SK-N-SH (cell line): ENCODE data around the gene CAPN10. TPM values are rescaled to one million over a fixed set of nuclear protein-coding genes. Genes with fewer than 3 reads are reported as not detected.

Source experiments
- CTCF ChIA-PET: fragments of 300-600, 350-600 bp; formaldehyde crosslinking; extraction: SDS; loops from one replicate; lab custom pipeline; 2021; lab: Yijun Ruan, JAX
- POLR2A ChIA-PET: fragments of 350-600 bp; sonication (Branson Sonifier 250); formaldehyde crosslinking; extraction: SDS; loops from one replicate; lab custom pipeline; 2020; ENCODE audit warnings: antibody characterized with exemption, inconsistent platforms; lab: Yijun Ruan, JAX
- DNase-seq: peaks from one replicate; pipeline ENCODE4 v3.0.0; 2012
- H2AFZ ChIP-seq: fragments of 200-600 bp; sonication (generic); 2 replicates; pipeline ENCODE4 v1.8.1; 2016; ENCODE audit warnings: antibody characterized with exemption, mild to moderate bottlenecking, low read depth
- H3F3A ChIP-seq: fragments of 200-600 bp; sonication (generic); replicated peaks from 2 replicates; pipeline ENCODE3; 2016; ENCODE audit warnings: antibody characterized with exemption, mild to moderate bottlenecking; ENCODE audit not compliant: insufficient read depth
- H3K27ac ChIP-seq, 2 experiments: fragments of 200-500 bp in 1 of 2; fragments of 200-600 bp in 1 of 2; sonication (Bioruptor generic) in 1 of 2; sonication (generic), shearing (Covaris generic) in 1 of 2; 2 replicates each; pipeline versions ENCODE4 v1.5.1 to v1.6.1; 2014 to 2016; ENCODE audit warnings: low read depth in 2 of 2, inconsistent platforms in 1 of 2, low read length in 1 of 2, mild to moderate bottlenecking in 1 of 2, mixed read lengths in 1 of 2
- H3K27me3 ChIP-seq: fragments of 200-600 bp; sonication (generic), shearing (Covaris generic); 2 replicates; pipeline ENCODE4 v1.6.1; 2016; ENCODE audit warnings: mixed run types; ENCODE audit not compliant: insufficient read depth
- H3K36me3 ChIP-seq, 2 experiments: fragments of 200-500 bp in 1 of 2; fragments of 200-600 bp in 1 of 2; sonication (Bioruptor generic) in 1 of 2; sonication (generic) in 1 of 2; replicated peaks in 1 of 2; 2 replicates each; pipeline versions ENCODE3 to v1.5.1; 2014 to 2016; ENCODE audit warnings: low read length in 1 of 2, mild to moderate bottlenecking in 1 of 2; ENCODE audit not compliant: insufficient read depth in 2 of 2, control insufficient read depth in 1 of 2
- H3K4me1 ChIP-seq, 2 experiments: fragments of 200-500 bp in 1 of 2; fragments of 200-600 bp in 1 of 2; sonication (Bioruptor generic) in 1 of 2; sonication (generic), shearing (Covaris generic) in 1 of 2; 2 replicates each; pipeline versions ENCODE4 v1.5.1 to v1.6.1; 2014 to 2016; ENCODE audit warnings: low read depth in 1 of 2, low read length in 1 of 2, mixed run types in 1 of 2; ENCODE audit not compliant: insufficient read depth in 2 of 2, control insufficient read depth in 1 of 2
- H3K4me2 ChIP-seq: fragments of 200-600 bp; sonication (generic), shearing (Covaris generic); 2 replicates; pipeline ENCODE4 v1.6.1; 2017; ENCODE audit warnings: mixed run types
- H3K4me3 ChIP-seq, 2 experiments: fragments of 200-500 bp in 1 of 2; fragments of 200-600 bp in 1 of 2; sonication (Bioruptor generic) in 1 of 2; sonication (generic), shearing (Covaris generic) in 1 of 2; 2 replicates each; pipeline versions ENCODE4 v1.5.1 to v1.8.1; 2014 to 2016; ENCODE audit warnings: low read depth in 2 of 2, inconsistent platforms in 1 of 2, low read length in 1 of 2, mild to moderate bottlenecking in 1 of 2, mixed read lengths in 1 of 2, moderate library complexity in 1 of 2
- H3K79me2 ChIP-seq: fragments of 200-600 bp; sonication (generic); 2 replicates; pipeline ENCODE4 v1.8.1; 2017; ENCODE audit warnings: mild to moderate bottlenecking; ENCODE audit not compliant: insufficient read depth
- H3K9ac ChIP-seq: fragments of 200-600 bp; sonication (generic); 2 replicates; pipeline ENCODE4 v1.6.1; 2017; ENCODE audit warnings: mixed run types
- H3K9me2 ChIP-seq: fragments of 200-600 bp; sonication (generic); 2 replicates; pipeline ENCODE4 v1.6.1; 2017; ENCODE audit warnings: mixed run types
- H3K9me3 ChIP-seq: fragments of 200-600 bp; sonication (generic); 2 replicates; pipeline ENCODE4 v1.6.1; 2017; ENCODE audit warnings: mixed run types, mild to moderate bottlenecking, moderate library complexity
- H4K20me1 ChIP-seq: fragments of 200-600 bp; sonication (generic); 2 replicates; pipeline ENCODE4 v1.6.1; 2017; ENCODE audit warnings: mild to moderate bottlenecking, mixed run types; ENCODE audit not compliant: insufficient read depth
- EP300 ChIP-seq, 2 experiments: IDR thresholded peaks; 2 replicates each; pipeline versions ENCODE4 v1.4.0 to v1.6.1; 2012; ENCODE audit warnings: borderline replicate concordance in 1 of 2, low read depth in 1 of 2, low read length in 1 of 2
- EZH2phosphoT487 ChIP-seq: fragments of 200-600 bp; sonication (generic); IDR thresholded peaks from 2 replicates; pipeline ENCODE4 v1.6.1; 2017; ENCODE audit warnings: low read depth, mixed run types, mild to moderate bottlenecking, antibody characterized with exemption, moderate library complexity, borderline replicate concordance
- FOSL2 ChIP-seq: IDR thresholded peaks from 2 replicates; pipeline ENCODE4 v1.4.0; 2012; ENCODE audit warnings: low read depth, mild to moderate bottlenecking, moderate library complexity, borderline replicate concordance
- FOXJ3 ChIP-seq: sonication (generic); formaldehyde crosslinking; IDR thresholded peaks from 2 replicates; pipeline ENCODE4 v1.5.1; 2020; ENCODE audit warnings: mild to moderate bottlenecking, missing genetic modification reagents
- GATA2 ChIP-seq: sonication (generic); formaldehyde crosslinking; IDR thresholded peaks from 2 replicates; pipeline ENCODE4 v1.5.0; 2020; ENCODE audit warnings: mild to moderate bottlenecking, missing genetic modification reagents
- MEF2A ChIP-seq: IDR thresholded peaks from 2 replicates; pipeline ENCODE4 v1.4.0; 2012; ENCODE audit warnings: low read depth, borderline replicate concordance
- MXI1 ChIP-seq: IDR thresholded peaks from 2 replicates; pipeline ENCODE4 v1.6.1; 2012; ENCODE audit warnings: mild to moderate bottlenecking, low read depth, low read length, improper control_type of control experiment
- PBX3 ChIP-seq: IDR thresholded peaks from 2 replicates; pipeline ENCODE4; 2012
- POLR2AphosphoS5 ChIP-seq: IDR thresholded peaks from 2 replicates; pipeline ENCODE4 v1.6.1; 2012; ENCODE audit warnings: low read depth, low read length
- RCOR1 ChIP-seq: fragments of 150-350 bp; IDR thresholded peaks from 2 replicates; pipeline ENCODE4 v1.6.1; 2017; ENCODE audit warnings: antibody characterized with exemption, low read length
- REST ChIP-seq: IDR thresholded peaks from 2 replicates; pipeline ENCODE4 v1.6.1; 2012; ENCODE audit warnings: mild to moderate bottlenecking, low read depth, low read length, moderate library complexity
- RXRA ChIP-seq: IDR thresholded peaks from 2 replicates; pipeline ENCODE4 v1.4.0; 2012; ENCODE audit warnings: low read depth, mild to moderate bottlenecking, borderline replicate concordance
- SIN3A ChIP-seq: IDR thresholded peaks from 2 replicates; pipeline ENCODE4 v1.6.1; 2012; ENCODE audit warnings: low read depth, mild to moderate bottlenecking, low read length, moderate library complexity, borderline replicate concordance
- TEAD4 ChIP-seq: IDR thresholded peaks from 2 replicates; pipeline ENCODE4 v1.4.0; 2012; ENCODE audit warnings: mild to moderate bottlenecking, borderline replicate concordance; ENCODE audit not compliant: insufficient read depth
- USF2 ChIP-seq: fragments of 150-350 bp; IDR thresholded peaks from 2 replicates; pipeline ENCODE4 v1.6.1; 2017; ENCODE audit warnings: antibody characterized with exemption, low read length, low read depth, borderline replicate concordance
- WGBS: methylation state at CpG from one replicate; pipeline ENCODE4 v1.1.6; 2017; ENCODE audit warnings: low lambda C conversion rate; 5-methylcytosine and 5-hydroxymethylcytosine counted together
- polyA plus RNA-seq, 3 experiments: library from polyadenylated mRNA; depleted of rRNA; stranded (reverse); fragments of >200 nt; gene quantifications; 2 replicates each; pipeline ENCODE4 v1.2.3, GENCODE V29; 2012
- TF ChIP-seq, protein P1 (sequence below): IDR thresholded peaks from 2 replicates; pipeline ENCODE4 v1.4.0; 2012; ENCODE audit warnings: low read depth, borderline replicate concordance
- TF ChIP-seq, protein P2 (sequence below): fragments of 200-600 bp; sonication (generic); IDR thresholded peaks from 2 replicates; pipeline ENCODE4 v1.6.1; 2017; ENCODE audit warnings: antibody characterized with exemption, mild to moderate bottlenecking, moderate library complexity
- TF ChIP-seq, protein P3 (sequence below): IDR thresholded peaks from 2 replicates; pipeline ENCODE4 v1.4.0; 2012; ENCODE audit warnings: low read depth, borderline replicate concordance

CAPN10 gene
- polyA plus RNA-seq, 1 of the 3 experiments (the other 2 are of a cell fraction), result 24.0 TPM

DNA sequence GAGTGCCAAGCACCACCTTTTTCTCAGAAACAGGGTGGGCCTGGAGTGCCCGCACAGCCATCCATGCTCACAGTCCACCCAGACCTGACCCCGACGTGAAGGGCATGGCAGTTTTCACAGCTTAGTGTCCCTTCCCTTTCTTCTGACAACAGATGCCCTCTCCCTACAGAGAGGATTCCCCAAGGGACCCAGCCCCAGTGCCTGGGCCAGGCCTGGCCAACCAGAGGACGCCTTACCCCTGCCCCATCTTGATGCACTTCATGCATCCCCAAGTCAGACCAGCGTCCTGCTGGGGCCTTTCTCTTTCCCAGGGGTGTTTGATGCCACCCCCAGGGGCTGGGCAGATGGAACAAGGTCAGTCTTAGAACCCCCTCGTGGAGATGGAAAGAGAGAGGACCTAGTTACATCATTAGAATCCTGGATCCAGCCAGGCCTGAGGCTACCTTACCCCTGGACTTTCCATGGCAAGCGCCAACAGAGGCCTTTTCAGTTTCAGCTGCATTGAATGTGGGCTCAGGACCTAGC is 32.5 kb upstream of the CAPN10 start:
- Histone ChIP-seq H3K9me2 (no peaks in the 10 kb centered on the region), H3K9me3 (no peaks in the 10 kb centered on the region), H3K4me2 (no peak overlapping the region), H3K4me1 (peaks cover 4 to 15% of the 10 kb centered on the region in 2 experiments; a peak in 1 of 4 replicates), H3K9ac (no peak overlapping the region), H3K27me3 (no peaks in the 10 kb centered on the region), H3K79me2 (peaks cover 46% of the 10 kb centered on the region; the same call in 1 of the 2 replicates), H3K27ac (no peak overlapping the region), H3K4me3 (no peak overlapping the region), H3K36me3 (peaks cover 20 to 22% of the 10 kb centered on the region in 2 experiments), H2AFZ (no peak overlapping the region), H3F3A (no peaks in the 10 kb centered on the region), H4K20me1 (peaks cover 5% of the 10 kb centered on the region; the same call in 1 of the 2 replicates)
- ChIA-PET POLR2A (no interaction called here), CTCF (interaction anchor here (1.4 to 1.6 kb wide), 2 partner anchors 12 to 40 kb away, joined by 6 read pairs; no protein-coding TSS in a partner anchor)
- no peak for TF ChIP-seq PBX3
- TF ChIP-seq POLR2AphosphoS5, result no peak
- TF ChIP-seq EZH2phosphoT487, result no peak
- TF ChIP-seq, protein P1, sequence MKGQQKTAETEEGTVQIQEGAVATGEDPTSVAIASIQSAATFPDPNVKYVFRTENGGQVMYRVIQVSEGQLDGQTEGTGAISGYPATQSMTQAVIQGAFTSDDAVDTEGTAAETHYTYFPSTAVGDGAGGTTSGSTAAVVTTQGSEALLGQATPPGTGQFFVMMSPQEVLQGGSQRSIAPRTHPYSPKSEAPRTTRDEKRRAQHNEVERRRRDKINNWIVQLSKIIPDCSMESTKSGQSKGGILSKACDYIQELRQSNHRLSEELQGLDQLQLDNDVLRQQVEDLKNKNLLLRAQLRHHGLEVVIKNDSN, result no peak
- TF ChIP-seq, protein P2, sequence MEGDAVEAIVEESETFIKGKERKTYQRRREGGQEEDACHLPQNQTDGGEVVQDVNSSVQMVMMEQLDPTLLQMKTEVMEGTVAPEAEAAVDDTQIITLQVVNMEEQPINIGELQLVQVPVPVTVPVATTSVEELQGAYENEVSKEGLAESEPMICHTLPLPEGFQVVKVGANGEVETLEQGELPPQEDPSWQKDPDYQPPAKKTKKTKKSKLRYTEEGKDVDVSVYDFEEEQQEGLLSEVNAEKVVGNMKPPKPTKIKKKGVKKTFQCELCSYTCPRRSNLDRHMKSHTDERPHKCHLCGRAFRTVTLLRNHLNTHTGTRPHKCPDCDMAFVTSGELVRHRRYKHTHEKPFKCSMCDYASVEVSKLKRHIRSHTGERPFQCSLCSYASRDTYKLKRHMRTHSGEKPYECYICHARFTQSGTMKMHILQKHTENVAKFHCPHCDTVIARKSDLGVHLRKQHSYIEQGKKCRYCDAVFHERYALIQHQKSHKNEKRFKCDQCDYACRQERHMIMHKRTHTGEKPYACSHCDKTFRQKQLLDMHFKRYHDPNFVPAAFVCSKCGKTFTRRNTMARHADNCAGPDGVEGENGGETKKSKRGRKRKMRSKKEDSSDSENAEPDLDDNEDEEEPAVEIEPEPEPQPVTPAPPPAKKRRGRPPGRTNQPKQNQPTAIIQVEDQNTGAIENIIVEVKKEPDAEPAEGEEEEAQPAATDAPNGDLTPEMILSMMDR, result no peak
- no peak for TF ChIP-seq REST
- TF ChIP-seq USF2, result no peak
- TF ChIP-seq MXI1, result no peak
- no peak for TF ChIP-seq TEAD4
- no peak for TF ChIP-seq GATA2 (CRISPR knock-in tag)
- TF ChIP-seq FOSL2, result no peak
- TF ChIP-seq SIN3A, result no peak
- no peak for TF ChIP-seq MEF2A
- no peak for TF ChIP-seq FOXJ3
- TF ChIP-seq, protein P3, sequence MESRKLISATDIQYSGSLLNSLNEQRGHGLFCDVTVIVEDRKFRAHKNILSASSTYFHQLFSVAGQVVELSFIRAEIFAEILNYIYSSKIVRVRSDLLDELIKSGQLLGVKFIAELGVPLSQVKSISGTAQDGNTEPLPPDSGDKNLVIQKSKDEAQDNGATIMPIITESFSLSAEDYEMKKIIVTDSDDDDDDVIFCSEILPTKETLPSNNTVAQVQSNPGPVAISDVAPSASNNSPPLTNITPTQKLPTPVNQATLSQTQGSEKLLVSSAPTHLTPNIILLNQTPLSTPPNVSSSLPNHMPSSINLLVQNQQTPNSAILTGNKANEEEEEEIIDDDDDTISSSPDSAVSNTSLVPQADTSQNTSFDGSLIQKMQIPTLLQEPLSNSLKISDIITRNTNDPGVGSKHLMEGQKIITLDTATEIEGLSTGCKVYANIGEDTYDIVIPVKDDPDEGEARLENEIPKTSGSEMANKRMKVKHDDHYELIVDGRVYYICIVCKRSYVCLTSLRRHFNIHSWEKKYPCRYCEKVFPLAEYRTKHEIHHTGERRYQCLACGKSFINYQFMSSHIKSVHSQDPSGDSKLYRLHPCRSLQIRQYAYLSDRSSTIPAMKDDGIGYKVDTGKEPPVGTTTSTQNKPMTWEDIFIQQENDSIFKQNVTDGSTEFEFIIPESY, result no peak
- no peak for TF ChIP-seq RXRA
- TF ChIP-seq RCOR1, result no peak
- no peak for TF ChIP-seq EP300 (IDR thresholded peaks at IDR 0.05; ENCODE audit: borderline replicate concordance in 1 of 2, low read depth in 1 of 2, low read length in 1 of 2)
- WGBS, result 95% methylated on average over 6 of the region's 7 CpGs
- DNase-seq, result no peak
